H1 (cell line): Measurements from ENCODE around the gene EMID1.

ENCODE experiments used
- CTCF ChIP-seq, 3 experiments: IDR thresholded peaks; 1 replicate in 2 of 3; 2 replicates in 1 of 3; pipeline versions ENCODE4 v1.5.1 to v1.6.1; 2011; ENCODE audit warnings: low read length in 3 of 3, mild to moderate bottlenecking in 3 of 3, inconsistent platforms in 2 of 3, low read depth in 1 of 3, moderate library complexity in 1 of 3; ENCODE audit not compliant: insufficient read depth in 1 of 3; ENCODE audit errors: control extremely low read depth in 1 of 3
- MAFK ChIP-seq: IDR thresholded peaks from 2 replicates; pipeline ENCODE4 v1.6.1; 2012; ENCODE audit warnings: low read depth, mild to moderate bottlenecking, improper control_type of control experiment, low read length
- POLR2A ChIP-seq, 2 experiments: IDR thresholded peaks; 1 replicate in 1 of 2; 2 replicates in 1 of 2; pipeline ENCODE4 v1.6.1; 2011; ENCODE audit warnings: low read depth in 2 of 2, low read length in 2 of 2, mild to moderate bottlenecking in 2 of 2; ENCODE audit errors: control extremely low read depth in 1 of 2
- SIN3A ChIP-seq, 2 experiments: IDR thresholded peaks in 1 of 2; conservative IDR thresholded peaks in 1 of 2; 2 replicates each; pipeline ENCODE4 v1.6.1; 2011 to 2012; ENCODE audit warnings: low read length in 2 of 2, improper control_type of control experiment in 1 of 2, low read depth in 1 of 2, mild to moderate bottlenecking in 1 of 2
- YY1 ChIP-seq: IDR thresholded peaks from 2 replicates; pipeline ENCODE4 v1.6.1; 2011; ENCODE audit warnings: low read depth, mild to moderate bottlenecking, low read length
- ZNF274 ChIP-seq: IDR thresholded peaks from 2 replicates; pipeline ENCODE4 v1.7.0; 2012; ENCODE audit warnings: low read length, borderline replicate concordance; ENCODE audit errors: extremely low read depth

GRCh38 chr22:29251981-29252911 is 46.5 kb downstream of the EMID1 start:
- TF ChIP-seq CTCF (IDR thresholded peaks at IDR 0.05; ENCODE audit: control extremely low read depth in 1 of 3, insufficient read depth in 1 of 3, low read depth in 1 of 3, low read length in 3 of 3), result no peak
- no peak for TF ChIP-seq ZNF274
- no peak for TF ChIP-seq POLR2A (IDR thresholded peaks at IDR 0.05; ENCODE audit: control extremely low read depth in 1 of 2, low read depth in 2 of 2, low read length in 2 of 2)
- TF ChIP-seq YY1, result no peak
- TF ChIP-seq SIN3A (conservative IDR thresholded peaks at IDR 0.05 in 1 of 2, IDR thresholded peaks at IDR 0.05 in 1 of 2; ENCODE audit: low read depth in 1 of 2, low read length in 2 of 2), result no peak
- TF ChIP-seq MAFK, result no peak
